Endothelial cell (in vitro differentiated cells): ENCODE data around the gene MSANTD2. TPM values are rescaled to one million over a fixed set of nuclear protein-coding genes. Genes with fewer than 3 reads are reported as not detected.

ENCODE experiments used
- DNase-seq: peaks from one replicate; pipeline ENCODE4 v3.0.0; 2021; ENCODE audit warnings: low spot score
- H3K27ac Mint-ChIP-seq: one replicate; pipeline ENCODE4 v1.8.0; 2021; ENCODE audit warnings: mixed read lengths, inconsistent platforms; ENCODE audit not compliant: unreplicated experiment
- H3K27me3 Mint-ChIP-seq: one replicate; pipeline ENCODE4 v1.8.0; 2021; ENCODE audit warnings: mild to moderate bottlenecking, moderate library complexity, mixed read lengths, inconsistent platforms; ENCODE audit not compliant: unreplicated experiment
- H3K36me3 Mint-ChIP-seq: one replicate; pipeline ENCODE4 v1.8.0; 2021; ENCODE audit warnings: mild to moderate bottlenecking, low read depth, mixed read lengths, inconsistent platforms; ENCODE audit not compliant: unreplicated experiment
- H3K4me1 Mint-ChIP-seq: one replicate; pipeline ENCODE4 v1.8.0; 2021; ENCODE audit warnings: mild to moderate bottlenecking, mixed read lengths, inconsistent platforms; ENCODE audit not compliant: unreplicated experiment
- H3K4me3 Mint-ChIP-seq: one replicate; pipeline ENCODE4 v1.8.0; 2021; ENCODE audit warnings: mild to moderate bottlenecking, mixed read lengths, inconsistent platforms; ENCODE audit not compliant: unreplicated experiment
- H3K9me3 Mint-ChIP-seq: one replicate; pipeline ENCODE4 v1.8.0; 2021; ENCODE audit warnings: mixed read lengths, inconsistent platforms; ENCODE audit not compliant: unreplicated experiment
- total RNA-seq: library from RNA; stranded (reverse); fragmentation: NEBNext Ultra II Directional; extraction: Animal tissue kit (Norgen Biotek cat#: 25700); gene quantifications from one replicate; pipeline ENCODE4 v1.2.1, GENCODE V29; 2021; ENCODE audit not compliant: unreplicated experiment
- TF ChIP-seq, protein P1 (sequence below): fragments of 200-600 bp; sonication (generic); IDR thresholded peaks from one replicate; pipeline ENCODE4 v1.5.0; 2021; ENCODE audit warnings: antibody characterized with exemption; ENCODE audit not compliant: unreplicated experiment

Gene MSANTD2
- total RNA-seq, 1 donor from 2014 or later, result 32.4 TPM

DNA sequence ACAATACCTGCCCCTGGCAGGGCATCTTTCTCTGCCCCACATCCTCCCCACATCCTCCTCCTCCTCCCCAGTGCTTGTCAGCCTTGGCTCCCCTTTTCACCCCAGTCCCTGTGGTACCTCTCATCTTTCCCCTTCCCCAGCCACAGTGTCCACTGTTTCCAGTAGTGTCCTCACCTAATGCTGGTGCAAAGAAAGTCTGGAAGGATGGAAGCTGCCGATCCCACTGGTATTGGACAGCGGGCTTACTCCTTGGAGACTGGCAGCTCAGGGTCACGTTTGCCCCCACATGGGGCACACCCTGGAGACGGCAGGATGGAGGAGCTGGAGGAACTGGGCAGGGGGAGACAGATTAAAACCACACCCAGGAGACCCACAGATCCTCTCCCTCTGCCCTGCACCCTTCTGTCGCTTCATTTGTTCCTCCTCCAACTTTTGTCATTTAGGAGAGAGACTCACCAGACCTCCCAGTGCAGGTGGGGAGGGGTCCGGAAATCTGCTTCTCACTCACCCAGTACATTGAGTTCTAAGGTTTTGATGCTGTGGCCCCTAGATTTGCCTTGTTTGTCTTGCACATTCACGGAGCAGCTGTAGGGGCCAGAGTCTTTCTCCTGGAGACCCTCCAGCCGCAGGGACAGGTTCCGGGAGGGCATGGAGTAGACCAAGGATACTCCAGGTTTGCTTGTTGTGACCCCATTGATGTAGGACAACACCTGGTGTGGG is 44.0 kb downstream of the MSANTD2 start:
- peaks cover 22% of the 10 kb centered on the region for H3K27me3 Mint-ChIP-seq
- H3K36me3 Mint-ChIP-seq, result peaks cover 67% of the 10 kb centered on the region
- H3K27ac Mint-ChIP-seq, result no peak overlapping the region
- H3K9me3 Mint-ChIP-seq, result no peaks in the 10 kb centered on the region
- H3K4me1 Mint-ChIP-seq, result peaks cover 64% of the 10 kb centered on the region
- DNase-seq, result no peak
- peak overlapping the region; percentile 84 for H3K4me3 Mint-ChIP-seq
- TF ChIP-seq, protein P1, sequence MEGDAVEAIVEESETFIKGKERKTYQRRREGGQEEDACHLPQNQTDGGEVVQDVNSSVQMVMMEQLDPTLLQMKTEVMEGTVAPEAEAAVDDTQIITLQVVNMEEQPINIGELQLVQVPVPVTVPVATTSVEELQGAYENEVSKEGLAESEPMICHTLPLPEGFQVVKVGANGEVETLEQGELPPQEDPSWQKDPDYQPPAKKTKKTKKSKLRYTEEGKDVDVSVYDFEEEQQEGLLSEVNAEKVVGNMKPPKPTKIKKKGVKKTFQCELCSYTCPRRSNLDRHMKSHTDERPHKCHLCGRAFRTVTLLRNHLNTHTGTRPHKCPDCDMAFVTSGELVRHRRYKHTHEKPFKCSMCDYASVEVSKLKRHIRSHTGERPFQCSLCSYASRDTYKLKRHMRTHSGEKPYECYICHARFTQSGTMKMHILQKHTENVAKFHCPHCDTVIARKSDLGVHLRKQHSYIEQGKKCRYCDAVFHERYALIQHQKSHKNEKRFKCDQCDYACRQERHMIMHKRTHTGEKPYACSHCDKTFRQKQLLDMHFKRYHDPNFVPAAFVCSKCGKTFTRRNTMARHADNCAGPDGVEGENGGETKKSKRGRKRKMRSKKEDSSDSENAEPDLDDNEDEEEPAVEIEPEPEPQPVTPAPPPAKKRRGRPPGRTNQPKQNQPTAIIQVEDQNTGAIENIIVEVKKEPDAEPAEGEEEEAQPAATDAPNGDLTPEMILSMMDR, result no peak

DNA sequence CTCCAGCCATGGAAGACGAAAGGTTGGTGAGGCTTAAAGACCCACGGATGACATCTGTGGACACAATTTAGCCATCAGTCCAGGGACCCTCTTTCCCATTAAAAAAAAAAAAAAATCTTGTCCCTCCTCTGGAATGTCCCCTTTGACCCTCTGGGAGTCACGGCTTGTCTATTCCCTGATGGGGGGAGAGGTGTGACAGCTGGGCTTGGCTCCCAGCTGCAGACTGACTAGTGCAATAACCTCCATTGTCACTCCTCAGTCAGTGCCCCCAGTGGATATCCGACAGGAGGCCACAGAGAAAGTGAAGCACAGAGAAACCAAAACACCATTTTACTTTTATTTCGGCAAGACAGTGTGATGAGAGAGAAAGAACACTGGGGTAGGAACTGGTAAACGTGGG is 45.5 kb downstream of the MSANTD2 start:
- Mint-ChIP-seq H3K27me3 (peaks cover 24% of the 10 kb centered on the region), H3K27ac (peak overlapping the region; percentile 58), H3K9me3 (no peaks in the 10 kb centered on the region), H3K36me3 (peaks cover 65% of the 10 kb centered on the region), H3K4me1 (peaks cover 74% of the 10 kb centered on the region), H3K4me3 (peak overlapping the region; percentile 76)
- no peak for DNase-seq
- TF ChIP-seq, protein P1, result no peak

DNA sequence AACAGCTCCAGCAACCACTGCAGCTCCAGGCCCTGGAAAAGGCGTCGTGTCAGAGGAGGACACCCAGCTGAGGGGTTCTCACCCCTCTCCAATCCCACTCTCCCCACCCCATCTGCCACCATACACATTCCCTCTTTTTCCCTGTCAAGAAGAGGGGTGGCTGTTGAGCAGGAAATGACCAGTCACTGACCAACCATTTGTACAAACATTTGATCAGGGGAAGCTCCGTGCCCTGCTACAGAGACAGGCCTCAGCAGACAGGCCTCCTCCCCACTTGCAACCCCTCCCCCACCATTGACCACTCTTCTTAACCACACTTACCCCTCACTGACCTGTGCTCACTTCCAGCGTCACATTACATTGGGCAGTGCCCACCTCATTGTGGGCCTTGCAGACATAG is 45.9 kb downstream of the MSANTD2 start:
- no peak for DNase-seq

DNA sequence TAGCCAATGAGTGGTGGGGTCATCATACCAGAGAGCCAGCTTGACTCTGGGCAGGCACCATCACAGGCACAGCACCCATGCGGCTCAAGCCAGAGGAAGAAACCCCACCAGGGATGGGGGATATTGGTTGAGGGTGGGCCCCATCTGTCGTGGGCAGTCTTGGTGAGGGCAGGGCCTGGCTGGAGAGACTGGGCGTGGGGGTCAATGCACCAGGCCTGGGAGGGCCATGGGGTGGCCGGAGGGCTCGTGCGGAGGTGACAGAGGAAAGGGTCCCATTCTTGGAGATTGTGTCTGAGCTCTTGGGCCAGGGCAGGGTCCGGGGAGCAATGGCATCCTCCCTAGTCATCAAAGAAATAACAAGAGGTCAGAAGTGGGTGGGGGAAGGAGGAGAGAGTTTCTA is 46.6 kb downstream of the MSANTD2 start:
- Mint-ChIP-seq H3K4me3 (peak overlapping the region; percentile 76), H3K27ac (no peak overlapping the region), H3K9me3 (no peaks in the 10 kb centered on the region), H3K27me3 (peaks cover 26% of the 10 kb centered on the region), H3K36me3 (peaks cover 63% of the 10 kb centered on the region), H3K4me1 (peaks cover 84% of the 10 kb centered on the region)
- TF ChIP-seq, protein P1, result no peak
- no peak for DNase-seq

More for the DNA sequence above, 45.9 kb downstream of the MSANTD2 start:
- no peaks in the 10 kb centered on the region for H3K9me3 Mint-ChIP-seq
- H3K27ac Mint-ChIP-seq, result peak overlapping the region; percentile 58
- peaks cover 65% of the 10 kb centered on the region for H3K36me3 Mint-ChIP-seq
- H3K27me3 Mint-ChIP-seq, result peaks cover 23% of the 10 kb centered on the region
- TF ChIP-seq, protein P1, result no peak
- peak overlapping the region; percentile 76 for H3K4me3 Mint-ChIP-seq
- peaks cover 78% of the 10 kb centered on the region for H3K4me1 Mint-ChIP-seq

DNA sequence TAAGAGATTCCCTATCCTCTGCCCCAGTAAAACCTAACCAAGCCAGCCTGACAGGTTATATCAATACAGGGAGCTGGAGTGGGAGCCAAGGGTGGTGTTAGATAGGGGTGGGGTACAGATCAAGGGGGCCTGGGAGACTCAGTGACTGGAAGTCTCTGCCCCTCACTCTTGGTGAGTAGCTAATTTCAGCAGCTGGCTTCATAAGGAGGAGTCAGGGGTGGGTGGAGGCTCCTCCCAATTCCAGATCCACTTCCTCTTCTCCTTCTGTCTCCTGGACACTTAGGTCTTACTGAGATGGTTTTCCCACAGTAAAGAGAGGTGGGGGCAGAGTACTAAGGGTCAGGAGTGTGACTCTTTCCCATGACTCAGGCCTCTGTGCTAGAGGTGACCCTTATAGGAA is 47.0 kb downstream of the MSANTD2 start:
- H3K9me3 Mint-ChIP-seq, result no peaks in the 10 kb centered on the region
- H3K36me3 Mint-ChIP-seq, result peaks cover 59% of the 10 kb centered on the region
- peaks cover 84% of the 10 kb centered on the region for H3K4me1 Mint-ChIP-seq
- no peak for DNase-seq
- no peak overlapping the region for H3K27ac Mint-ChIP-seq
- TF ChIP-seq, protein P1, result no peak
- peaks cover 27% of the 10 kb centered on the region for H3K27me3 Mint-ChIP-seq
- peak overlapping the region; percentile 76 for H3K4me3 Mint-ChIP-seq
